Measurements from ENCODE around the gene PNMT.
A peak's percentile ranks its signal among the peaks of the same experiment; 100 is the strongest.

PNMT gene

DNA sequence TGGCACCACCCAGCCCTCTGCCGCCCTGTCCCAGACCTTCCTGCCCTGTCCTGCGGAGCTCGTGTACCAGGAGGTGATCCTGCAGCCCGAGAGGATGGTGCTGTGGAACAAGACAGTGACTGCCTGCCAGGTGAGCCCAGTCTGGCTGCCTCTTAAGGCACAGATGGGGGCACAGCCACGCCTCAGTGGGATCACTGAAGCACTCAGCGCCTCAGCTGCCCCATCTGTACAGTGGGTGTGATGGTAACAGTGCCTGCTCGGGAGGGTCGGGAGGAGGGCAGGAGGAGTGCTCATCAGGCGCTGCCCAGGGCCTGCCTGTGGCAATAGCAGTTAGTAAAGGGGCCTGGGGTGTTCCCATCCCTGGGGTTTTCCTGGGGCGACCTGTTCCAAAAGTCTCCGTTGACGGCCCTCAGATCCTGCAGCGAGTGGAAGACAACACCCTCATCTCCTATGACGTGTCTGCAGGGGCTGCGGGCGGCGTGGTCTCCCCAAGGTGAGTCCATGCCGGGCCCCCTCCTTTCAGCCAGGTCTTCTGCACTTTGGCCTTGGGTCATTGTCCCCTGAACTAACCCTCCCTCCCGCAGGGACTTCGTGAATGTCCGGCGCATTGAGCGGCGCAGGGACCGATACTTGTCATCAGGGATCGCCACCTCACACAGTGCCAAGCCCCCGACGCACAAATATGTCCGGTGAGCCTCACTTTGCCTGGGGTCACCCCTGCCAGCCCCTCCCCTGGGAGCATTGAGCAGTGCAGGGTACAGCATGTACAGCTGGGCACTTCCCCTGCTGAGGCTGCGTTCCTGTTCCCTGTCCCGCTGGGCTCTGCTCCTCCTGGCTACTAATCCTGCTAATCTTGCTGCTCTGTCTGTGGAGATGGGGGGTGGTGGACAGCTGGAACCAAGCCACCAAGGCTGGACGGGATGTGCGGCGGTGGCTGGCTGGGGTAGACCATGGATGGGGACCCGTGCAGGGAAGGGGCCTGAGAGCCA is 7.6 kb upstream of the PNMT start:
- H3K27ac ChIP-seq: no peak overlapping the region

DNA sequence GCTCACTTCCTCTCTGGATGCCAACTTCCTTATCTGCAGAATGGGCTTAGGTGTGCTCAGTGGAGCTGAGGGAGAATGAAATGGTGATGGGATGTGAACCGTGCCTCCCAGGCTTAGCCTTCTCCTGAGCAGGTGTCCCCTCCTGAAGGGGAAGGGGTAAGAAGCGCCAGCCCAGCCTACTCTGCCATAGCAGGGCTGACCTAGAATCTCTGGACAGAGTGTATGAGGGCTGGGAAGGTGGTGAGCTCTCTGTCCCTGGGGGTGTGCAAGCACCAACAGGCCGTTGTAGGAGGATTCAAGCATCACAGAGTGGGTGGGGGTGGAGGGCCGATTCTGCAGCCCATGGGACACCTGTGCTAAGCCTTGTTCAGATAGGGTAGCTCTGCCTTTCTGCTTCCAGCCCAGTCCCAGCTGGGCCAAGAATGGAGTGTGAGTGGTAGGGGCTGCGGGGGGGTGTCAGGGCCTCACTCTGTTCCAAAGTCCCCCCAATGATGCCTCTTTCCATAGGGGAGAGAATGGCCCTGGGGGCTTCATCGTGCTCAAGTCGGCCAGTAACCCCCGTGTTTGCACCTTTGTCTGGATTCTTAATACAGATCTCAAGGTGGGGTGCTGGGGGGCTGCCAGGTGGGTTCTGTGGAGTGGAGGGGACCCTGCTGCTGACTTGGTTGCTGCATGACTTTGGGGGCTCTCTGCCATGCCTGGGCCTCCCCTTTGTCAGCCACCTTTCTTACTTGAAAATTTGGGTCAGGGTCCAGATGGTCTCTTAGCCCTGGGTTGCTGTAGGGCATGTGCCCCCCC is 6.3 kb upstream of the PNMT start:
- TF ChIP-seq ZFX (IDR thresholded peaks at IDR 0.05): no peak
- TF ChIP-seq, protein P1, sequence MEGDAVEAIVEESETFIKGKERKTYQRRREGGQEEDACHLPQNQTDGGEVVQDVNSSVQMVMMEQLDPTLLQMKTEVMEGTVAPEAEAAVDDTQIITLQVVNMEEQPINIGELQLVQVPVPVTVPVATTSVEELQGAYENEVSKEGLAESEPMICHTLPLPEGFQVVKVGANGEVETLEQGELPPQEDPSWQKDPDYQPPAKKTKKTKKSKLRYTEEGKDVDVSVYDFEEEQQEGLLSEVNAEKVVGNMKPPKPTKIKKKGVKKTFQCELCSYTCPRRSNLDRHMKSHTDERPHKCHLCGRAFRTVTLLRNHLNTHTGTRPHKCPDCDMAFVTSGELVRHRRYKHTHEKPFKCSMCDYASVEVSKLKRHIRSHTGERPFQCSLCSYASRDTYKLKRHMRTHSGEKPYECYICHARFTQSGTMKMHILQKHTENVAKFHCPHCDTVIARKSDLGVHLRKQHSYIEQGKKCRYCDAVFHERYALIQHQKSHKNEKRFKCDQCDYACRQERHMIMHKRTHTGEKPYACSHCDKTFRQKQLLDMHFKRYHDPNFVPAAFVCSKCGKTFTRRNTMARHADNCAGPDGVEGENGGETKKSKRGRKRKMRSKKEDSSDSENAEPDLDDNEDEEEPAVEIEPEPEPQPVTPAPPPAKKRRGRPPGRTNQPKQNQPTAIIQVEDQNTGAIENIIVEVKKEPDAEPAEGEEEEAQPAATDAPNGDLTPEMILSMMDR (conservative IDR thresholded peaks at IDR 0.05): no peak
- peak overlapping the region; percentile 30; the same call in 1 of the 2 replicates for H3K27ac ChIP-seq

More for the DNA sequence above, 7.6 kb upstream of the PNMT start:
- no peak for TF ChIP-seq ZFX (IDR thresholded peaks at IDR 0.05)
- TF ChIP-seq, protein P1 (conservative IDR thresholded peaks at IDR 0.05): no peak

DNA sequence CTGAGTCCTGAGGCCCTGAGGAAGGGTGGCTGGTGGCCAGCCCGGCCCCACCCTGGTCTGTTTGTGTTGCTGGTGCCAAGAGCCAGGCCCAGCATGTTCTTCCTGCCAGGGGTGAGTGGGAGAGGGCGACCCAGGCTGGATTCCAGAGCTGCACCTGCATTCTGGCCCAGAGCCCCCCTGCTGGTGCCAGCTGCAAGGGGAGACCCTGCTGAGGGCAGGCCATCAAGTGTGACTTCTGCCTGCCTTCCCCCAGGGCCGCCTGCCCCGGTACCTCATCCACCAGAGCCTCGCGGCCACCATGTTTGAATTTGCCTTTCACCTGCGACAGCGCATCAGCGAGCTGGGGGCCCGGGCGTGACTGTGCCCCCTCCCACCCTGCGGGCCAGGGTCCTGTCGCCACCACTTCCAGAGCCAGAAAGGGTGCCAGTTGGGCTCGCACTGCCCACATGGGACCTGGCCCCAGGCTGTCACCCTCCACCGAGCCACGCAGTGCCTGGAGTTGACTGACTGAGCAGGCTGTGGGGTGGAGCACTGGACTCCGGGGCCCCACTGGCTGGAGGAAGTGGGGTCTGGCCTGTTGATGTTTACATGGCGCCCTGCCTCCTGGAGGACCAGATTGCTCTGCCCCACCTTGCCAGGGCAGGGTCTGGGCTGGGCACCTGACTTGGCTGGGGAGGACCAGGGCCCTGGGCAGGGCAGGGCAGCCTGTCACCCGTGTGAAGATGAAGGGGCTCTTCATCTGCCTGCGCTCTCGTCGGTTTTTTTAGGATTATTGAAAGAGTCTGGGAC is 5.5 kb upstream of the PNMT start:
- TF ChIP-seq, protein P1 (conservative IDR thresholded peaks at IDR 0.05): no peak
- no peak for TF ChIP-seq ZFX (IDR thresholded peaks at IDR 0.05)
- H3K27ac ChIP-seq: peak overlapping the region; percentile 30; the same call in 1 of the 2 replicates

DNA sequence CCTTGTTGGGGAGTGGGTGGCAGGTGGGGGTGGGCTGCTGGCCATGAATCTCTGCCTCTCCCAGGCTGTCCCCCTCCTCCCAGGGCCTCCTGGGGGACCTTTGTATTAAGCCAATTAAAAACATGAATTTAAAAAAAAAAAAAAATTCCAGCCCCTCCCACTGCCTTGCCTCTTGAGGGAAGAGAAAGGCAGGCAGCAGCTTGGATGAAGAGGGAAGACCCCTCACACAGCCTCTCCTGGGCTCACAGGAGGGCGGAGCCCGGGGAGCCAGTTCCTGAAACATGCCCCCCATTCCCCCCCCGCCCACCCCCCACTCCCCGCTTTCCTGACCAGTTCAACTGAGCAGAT is 4.9 kb upstream of the PNMT start:
- TF ChIP-seq, protein P1 (conservative IDR thresholded peaks at IDR 0.05): no peak
- H3K27ac ChIP-seq: peak overlapping the region; percentile 30

DNA sequence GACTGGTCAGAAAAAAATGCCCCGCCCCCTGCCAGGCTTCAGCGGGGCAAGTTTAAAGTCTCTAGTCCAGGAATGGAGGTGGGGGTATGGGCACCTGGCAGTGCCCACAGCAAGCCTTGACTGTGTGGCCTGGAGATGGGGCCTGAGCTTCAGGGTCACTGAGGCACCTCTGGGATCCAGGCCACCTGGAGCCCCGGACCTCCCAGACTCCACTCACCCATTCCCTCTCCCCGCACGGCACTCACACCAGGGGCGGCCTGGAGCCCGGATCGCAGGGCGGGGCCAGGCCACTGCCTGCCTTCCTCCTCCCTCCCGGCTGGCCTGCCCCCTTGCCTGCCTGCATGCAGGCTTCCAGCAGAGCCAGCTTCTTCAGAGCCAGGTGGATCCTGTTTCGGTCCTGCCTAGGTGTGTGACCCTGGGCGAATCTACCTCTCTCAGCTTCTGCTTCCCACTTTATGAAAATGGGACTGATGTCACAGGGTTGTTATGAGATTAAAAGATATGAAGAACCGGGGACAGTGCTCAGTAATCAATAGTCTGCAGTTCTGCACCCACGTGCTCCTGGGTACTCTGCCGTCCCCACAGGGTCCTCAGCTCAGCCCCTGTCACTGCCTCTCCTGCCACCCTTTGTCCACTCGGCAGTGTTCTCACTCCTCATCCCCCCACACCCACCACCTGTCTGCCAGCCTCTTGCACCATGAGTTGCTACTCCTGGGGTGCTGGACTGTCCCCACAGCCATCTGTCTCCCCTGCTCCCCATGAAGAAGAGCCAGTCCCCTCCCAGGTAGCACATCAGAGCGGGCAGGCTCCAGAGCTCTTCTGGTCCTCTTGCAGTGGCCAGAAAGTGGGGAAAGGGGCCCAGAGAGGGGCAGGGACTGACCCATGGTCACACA is 4.3 kb upstream of the PNMT start:
- peak overlapping the region; percentile 30 for H3K27ac ChIP-seq
- TF ChIP-seq, protein P1 (conservative IDR thresholded peaks at IDR 0.05): no peak
- TF ChIP-seq ZFX (IDR thresholded peaks at IDR 0.05): no peak
